ENCODE measurements around the gene PRDX5. TPM values are rescaled to one million over a fixed set of nuclear protein-coding genes. Genes with fewer than 3 reads are reported as not detected.

Gene PRDX5
- total and polyA plus RNA-seq, 8 donors = 59.0 to 245 (median 88.6) TPM

- no peak overlapping the region for H3K4me3 ChIP-seq
- peaks cover 0 to 7% (median 1%) of the 10 kb centered on the region in 4 donors for H3K27me3 ChIP-seq
- TF ChIP-seq CTCF (IDR thresholded peaks at IDR 0.05) = no peak
- H3K4me1 ChIP-seq = peaks cover 6 to 19% (median 16%) of the 10 kb centered on the region in 3 donors
- no peak for ATAC-seq
- no peak for DNase-seq
- intact Hi-C loops (cut with DNase I) = no loop called here
- no peaks in the 10 kb centered on the region for H3K9me3 ChIP-seq
- no peak for FAIRE-seq
- no peak overlapping the region for H3K27ac ChIP-seq
- H3K36me3 ChIP-seq = no peaks in the 10 kb centered on the region
- WGBS, 2 donors = 86 to 90% methylated on average over 12 to 13 of the region's 13 CpGs
Measured at GRCh38 chr11:64289002-64289564, 28.8 kb upstream of the PRDX5 start.

GRCh38 chr11:64290352-64291261 is 27.3 kb upstream of the PRDX5 start:
- peaks cover 0 to 7% (median 1%) of the 10 kb centered on the region in 4 donors for H3K27me3 ChIP-seq
- H3K4me3 ChIP-seq = no peak overlapping the region
- intact Hi-C loops (cut with DNase I) = loop anchor here in 2 of 3 donors (5.0 to 10.0 kb wide), 3 partner anchors 83 to 296 kb away; partner anchors contain the start of gene FERMT3 (in 2 of the 2)
- no peaks in the 10 kb centered on the region for H3K36me3 ChIP-seq
- DNase-seq (no peak), FAIRE-seq (no peak), ATAC-seq (no peak)
- WGBS, 2 donors = 54 to 63% methylated on average over 10 of the region's 10 CpGs
- peaks cover 6 to 19% (median 16%) of the 10 kb centered on the region in 3 donors for H3K4me1 ChIP-seq
- H3K27ac ChIP-seq = no peak overlapping the region
- H3K9me3 ChIP-seq = no peaks in the 10 kb centered on the region
- TF ChIP-seq CTCF (IDR thresholded peaks at IDR 0.05) = no peak

GRCh38 chr11:64291262-64291751 is 26.6 kb upstream of the PRDX5 start, which contains the start of gene KCNK4:
Gene KCNK4 (plus strand): TSS chr11:64291302. CDS start chr11:64293019, 1,717 bp downstream.
- Histone ChIP-seq H3K9me3 (no peaks in the 10 kb centered on the region), H3K27me3 (peaks cover 0 to 7% (median 1%) of the 10 kb centered on the region in 4 donors), H3K4me1 (peaks cover 2 to 16% (median 11%) of the 10 kb centered on the region in 3 donors), H3K36me3 (no peaks in the 10 kb centered on the region), H3K27ac (no peak within 1 kb of the TSS), H3K4me3 (peak within 1 kb of the TSS in 2 of 4 donors; percentile 18 to 44)
- no peak for ATAC-seq
- no peak for FAIRE-seq
- DNase-seq = peak in 2 of 6 donors; percentile 46 to 75
- intact Hi-C loops (cut with DNase I) = loop anchor here in 2 of 3 donors (5.0 to 10.0 kb wide), 3 partner anchors 84 to 297 kb away; partner anchors contain the start of gene FERMT3 (in 2 of the 2)
- no peak for TF ChIP-seq CTCF (IDR thresholded peaks at IDR 0.05)
- 6 to 7% methylated on average over 24 to 45 of the region's 45 CpGs for WGBS, 2 donors

- TF ChIP-seq CTCF (IDR thresholded peaks at IDR 0.05) = no peak
- FAIRE-seq (no peak), ATAC-seq (peak in 1 of 4 donors; percentile 38), DNase-seq (peak in 1 of 6 donors; percentile 71)
- no peak overlapping the region for H3K27ac ChIP-seq
- peak overlapping the region in 2 of 4 donors; percentile 18 to 44 for H3K4me3 ChIP-seq
- WGBS, 2 donors = 1% methylated on average over 39 to 96 of the region's 96 CpGs
- intact Hi-C loops (cut with DNase I) = loop anchor here in 2 of 3 donors (5.0 to 10.0 kb wide), 3 partner anchors 85 to 297 kb away; partner anchors contain the start of gene FERMT3 (in 2 of the 2)
- H3K9me3 ChIP-seq = no peaks in the 10 kb centered on the region
- H3K36me3 ChIP-seq = no peaks in the 10 kb centered on the region
- H3K4me1 ChIP-seq = peaks cover 0 to 11% (median 8%) of the 10 kb centered on the region in 3 donors
- peaks cover 0 to 7% (median 2%) of the 10 kb centered on the region in 4 donors for H3K27me3 ChIP-seq
Measured at GRCh38 chr11:64291752-64292459, 26.0 kb upstream of the PRDX5 start.
